Upper lobe of right lung (tissue), 1 donor: ENCODE measurements around the gene LIFR. TPM values are rescaled to one million over a fixed set of nuclear protein-coding genes. Genes with fewer than 3 reads are reported as not detected.

Experiments used
- ATAC-seq: fragments of 200-7000 bp; cut with Tn5 transposase; one replicate; pipeline ENCODE4 v1.9.1; 2020; ENCODE audit warnings: mild to moderate bottlenecking, moderate library complexity
- DNase-seq: peaks from one replicate; pipeline ENCODE4 v3.0.0-alpha.2; 2020
- H3K27ac ChIP-seq: fragments of 200-600 bp; one replicate; pipeline ENCODE4 v1.8.0; 2022
- H3K27me3 ChIP-seq: fragments of 200-600 bp; one replicate; pipeline ENCODE4 v1.8.0; 2022; ENCODE audit warnings: mild to moderate bottlenecking
- H3K36me3 ChIP-seq: fragments of 200-600 bp; one replicate; pipeline ENCODE4 v1.8.0; 2022
- H3K4me1 ChIP-seq: fragments of 200-600 bp; one replicate; pipeline ENCODE4 v1.8.0; 2022
- H3K4me3 ChIP-seq: fragments of 200-600 bp; one replicate; pipeline ENCODE4 v1.8.0; 2022; ENCODE audit warnings: mild to moderate bottlenecking
- H3K9me3 ChIP-seq: fragments of 200-600 bp; one replicate; pipeline ENCODE4 v1.8.0; 2022
- intact Hi-C: fragments of 100-400 bp; cut with DNase I; formaldehyde crosslinking; loops from one replicate; pipeline ENCODE4 v1.11.0; 2022
- total RNA-seq: library from RNA; stranded (reverse); fragmentation: NEBNext Ultra II Directional; extraction: Animal tissue kit (Norgen Biotek cat#: 25700); gene quantifications from one replicate; pipeline ENCODE4 v1.2.1, GENCODE V29; 2021
- TF ChIP-seq, protein P1 (sequence below): fragments of 200-600 bp; IDR thresholded peaks from one replicate; pipeline ENCODE4 v1.8.0; 2022; ENCODE audit warnings: antibody characterized with exemption
- donor health status: DM: no; HTN: yes; CAD: no; lungs with severe emphysema.

LIFR gene
- total RNA-seq, 1 donor from 2014 or later: 151 TPM

DNA sequence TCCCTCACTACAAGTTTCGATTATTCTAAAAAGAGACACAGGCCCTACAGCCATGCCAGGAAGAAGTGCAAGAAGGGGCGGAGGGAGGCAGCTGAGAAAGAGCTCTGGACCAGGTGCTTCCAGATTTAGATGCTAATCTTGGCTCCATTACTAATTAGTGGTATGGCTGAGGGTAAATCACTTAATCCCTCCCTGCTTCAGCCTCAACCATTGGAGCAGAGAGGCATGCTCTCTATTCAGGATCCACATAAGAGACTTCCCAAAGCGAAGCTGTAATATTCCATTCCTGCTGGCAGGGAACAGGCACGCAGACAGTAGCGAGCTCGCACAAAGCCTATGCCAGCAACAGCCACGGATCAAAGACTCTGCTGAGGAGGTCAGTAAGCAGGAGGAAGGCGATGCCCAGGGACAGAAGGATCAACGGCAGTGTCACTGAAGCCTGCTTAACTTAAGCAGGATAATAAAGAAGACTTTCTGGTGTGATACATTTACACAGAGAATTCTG lies 24.2 kb downstream of the LIFR start:
- H3K27me3 ChIP-seq: no peaks in the 10 kb centered on the region
- no peak for DNase-seq
- H3K27ac ChIP-seq: no peak overlapping the region
- intact Hi-C loops: no loop called here
- ATAC-seq: no peak
- peaks cover 41% of the 10 kb centered on the region for H3K4me1 ChIP-seq
- H3K9me3 ChIP-seq: no peaks in the 10 kb centered on the region
- TF ChIP-seq, protein P1, sequence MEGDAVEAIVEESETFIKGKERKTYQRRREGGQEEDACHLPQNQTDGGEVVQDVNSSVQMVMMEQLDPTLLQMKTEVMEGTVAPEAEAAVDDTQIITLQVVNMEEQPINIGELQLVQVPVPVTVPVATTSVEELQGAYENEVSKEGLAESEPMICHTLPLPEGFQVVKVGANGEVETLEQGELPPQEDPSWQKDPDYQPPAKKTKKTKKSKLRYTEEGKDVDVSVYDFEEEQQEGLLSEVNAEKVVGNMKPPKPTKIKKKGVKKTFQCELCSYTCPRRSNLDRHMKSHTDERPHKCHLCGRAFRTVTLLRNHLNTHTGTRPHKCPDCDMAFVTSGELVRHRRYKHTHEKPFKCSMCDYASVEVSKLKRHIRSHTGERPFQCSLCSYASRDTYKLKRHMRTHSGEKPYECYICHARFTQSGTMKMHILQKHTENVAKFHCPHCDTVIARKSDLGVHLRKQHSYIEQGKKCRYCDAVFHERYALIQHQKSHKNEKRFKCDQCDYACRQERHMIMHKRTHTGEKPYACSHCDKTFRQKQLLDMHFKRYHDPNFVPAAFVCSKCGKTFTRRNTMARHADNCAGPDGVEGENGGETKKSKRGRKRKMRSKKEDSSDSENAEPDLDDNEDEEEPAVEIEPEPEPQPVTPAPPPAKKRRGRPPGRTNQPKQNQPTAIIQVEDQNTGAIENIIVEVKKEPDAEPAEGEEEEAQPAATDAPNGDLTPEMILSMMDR: no peak
- H3K4me3 ChIP-seq: no peak overlapping the region
- H3K36me3 ChIP-seq: peaks cover 5% of the 10 kb centered on the region

DNA sequence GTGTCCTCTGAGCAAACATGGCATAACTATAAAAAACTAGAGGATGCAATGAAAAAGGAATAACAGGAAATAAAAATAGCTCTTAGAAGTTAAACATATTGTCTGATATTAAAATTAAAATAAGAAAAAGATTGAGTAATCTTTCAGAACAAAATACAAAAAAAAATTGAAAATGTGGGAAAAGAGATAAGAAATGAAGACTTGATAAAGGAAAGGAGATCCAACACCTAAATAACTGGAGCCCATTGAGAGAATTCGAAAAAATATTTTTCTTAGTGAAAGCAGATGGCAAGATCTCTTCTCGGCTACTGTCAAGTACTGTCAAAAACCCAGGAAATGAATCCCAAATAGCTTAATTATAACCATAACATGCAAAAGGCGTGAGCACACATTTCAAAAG lies 24.9 kb downstream of the LIFR start:
- no peak for ATAC-seq

DNA sequence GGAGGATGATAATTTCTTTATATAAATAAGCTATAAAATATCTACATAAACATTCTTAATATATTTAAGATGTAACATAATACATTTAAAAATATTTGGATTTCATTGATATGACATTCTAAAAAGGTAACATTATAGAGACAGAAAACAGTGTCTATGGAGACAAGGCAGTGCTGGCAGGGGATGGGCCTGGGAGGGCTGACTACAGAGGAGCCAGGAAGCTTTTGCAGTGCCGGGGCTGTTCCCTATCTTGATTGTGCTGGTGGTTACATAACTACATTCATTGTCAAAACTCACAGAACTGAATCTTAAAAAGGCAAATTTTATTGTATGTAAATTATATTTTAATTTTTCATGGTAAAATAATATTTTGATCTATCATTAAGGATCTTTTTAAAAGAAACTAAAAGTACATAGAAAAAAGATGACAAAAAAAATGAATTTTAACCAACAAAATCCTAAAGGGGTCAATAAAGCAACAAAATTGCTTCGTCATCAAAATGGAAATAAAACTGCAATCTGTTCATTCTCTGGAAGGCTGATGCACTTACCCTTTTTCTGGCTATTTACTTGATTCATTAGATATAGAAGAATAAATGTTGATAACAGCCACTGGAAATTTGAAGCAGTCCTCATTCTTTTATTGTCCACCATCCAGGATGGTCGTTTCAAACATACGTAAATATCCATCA lies 26.3 kb downstream of the LIFR start:
- no peak for DNase-seq
- H3K4me1 ChIP-seq: peaks cover 36% of the 10 kb centered on the region
- peaks cover 26% of the 10 kb centered on the region for H3K36me3 ChIP-seq
- H3K4me3 ChIP-seq: no peak overlapping the region
- intact Hi-C loops: no loop called here
- no peaks in the 10 kb centered on the region for H3K9me3 ChIP-seq
- no peak for ATAC-seq
- TF ChIP-seq, protein P1: no peak
- H3K27me3 ChIP-seq: no peaks in the 10 kb centered on the region
- no peak overlapping the region for H3K27ac ChIP-seq

More for the DNA sequence above, 24.9 kb downstream of the LIFR start:
- peaks cover 12% of the 10 kb centered on the region for H3K36me3 ChIP-seq
- H3K27ac ChIP-seq: no peak overlapping the region
- H3K4me3 ChIP-seq: no peak overlapping the region
- no peak for DNase-seq
- peaks cover 43% of the 10 kb centered on the region for H3K4me1 ChIP-seq
- H3K9me3 ChIP-seq: no peaks in the 10 kb centered on the region
- intact Hi-C loops: no loop called here
- TF ChIP-seq, protein P1: no peak
- no peaks in the 10 kb centered on the region for H3K27me3 ChIP-seq

DNA sequence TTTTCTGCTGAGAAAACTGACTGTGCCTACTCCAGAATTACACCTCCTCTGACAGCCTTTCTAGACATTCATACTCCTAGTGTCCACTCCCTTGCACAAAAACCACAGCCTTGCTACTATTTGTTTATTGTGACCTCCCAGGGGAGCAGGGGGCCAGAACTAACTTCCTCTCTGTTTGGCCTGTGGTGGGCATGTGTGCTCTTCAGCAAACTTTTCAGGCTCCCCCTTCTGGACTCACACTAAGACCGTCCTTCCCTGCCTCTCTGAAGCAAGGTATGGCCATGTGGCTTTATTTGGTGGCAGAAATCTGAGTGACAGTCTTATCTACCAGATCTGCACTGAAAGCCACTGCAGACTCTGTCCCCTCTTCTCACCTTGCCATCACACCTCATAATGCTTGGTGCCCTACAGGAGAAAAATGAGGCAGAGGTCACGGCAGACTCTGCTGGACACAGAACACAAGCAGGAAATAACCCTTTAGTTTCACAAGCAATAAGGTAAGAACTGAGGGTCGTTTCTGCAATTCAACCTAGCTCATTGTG lies 28.2 kb downstream of the LIFR start:
- no peak overlapping the region for H3K27ac ChIP-seq
- peaks cover 41% of the 10 kb centered on the region for H3K36me3 ChIP-seq

DNA sequence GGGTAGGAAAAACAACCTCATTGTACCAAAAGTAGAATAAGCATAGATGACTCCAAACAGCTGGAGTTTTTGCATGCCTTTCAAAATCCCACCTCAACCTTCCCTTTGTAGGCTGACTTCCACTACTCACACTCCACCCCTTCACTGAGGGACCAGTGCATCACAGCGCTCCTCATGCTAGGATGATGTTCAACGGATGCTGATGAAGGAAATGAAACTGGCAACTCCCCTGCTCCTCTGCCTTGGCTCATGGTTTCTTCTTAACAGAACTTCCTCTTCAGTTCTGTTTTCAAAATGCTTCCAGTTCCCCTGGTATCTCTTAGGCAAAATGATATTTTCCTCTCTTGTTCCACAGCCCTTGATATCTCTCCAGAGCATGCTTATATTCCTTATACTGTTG lies 29.0 kb downstream of the LIFR start:
- H3K4me1 ChIP-seq: peaks cover 21% of the 10 kb centered on the region
- no peak overlapping the region for H3K27ac ChIP-seq
- no peak overlapping the region for H3K4me3 ChIP-seq
- H3K27me3 ChIP-seq: no peaks in the 10 kb centered on the region
- peaks cover 49% of the 10 kb centered on the region for H3K36me3 ChIP-seq
- ATAC-seq (no peak), DNase-seq (no peak)
- H3K9me3 ChIP-seq: no peaks in the 10 kb centered on the region
- intact Hi-C loops: no loop called here
- TF ChIP-seq, protein P1: no peak

More for the DNA sequence above, 28.2 kb downstream of the LIFR start:
- H3K9me3 ChIP-seq: no peaks in the 10 kb centered on the region
- intact Hi-C loops: no loop called here
- H3K4me1 ChIP-seq: peaks cover 28% of the 10 kb centered on the region
- TF ChIP-seq, protein P1: no peak
- H3K4me3 ChIP-seq: no peak overlapping the region
- ATAC-seq (no peak), DNase-seq (no peak)
- H3K27me3 ChIP-seq: no peaks in the 10 kb centered on the region
